HG02938 (cell line): ENCODE data around the gene AKTIP.

Source experiments
- ATAC-seq: cut with Tn5 transposase; IDR thresholded peaks from one replicate; pipeline ENCODE4 v1.9.1; 2021; ENCODE audit warnings: mild to moderate bottlenecking, moderate library complexity; ENCODE audit not compliant: unreplicated experiment

Gene AKTIP

DNA sequence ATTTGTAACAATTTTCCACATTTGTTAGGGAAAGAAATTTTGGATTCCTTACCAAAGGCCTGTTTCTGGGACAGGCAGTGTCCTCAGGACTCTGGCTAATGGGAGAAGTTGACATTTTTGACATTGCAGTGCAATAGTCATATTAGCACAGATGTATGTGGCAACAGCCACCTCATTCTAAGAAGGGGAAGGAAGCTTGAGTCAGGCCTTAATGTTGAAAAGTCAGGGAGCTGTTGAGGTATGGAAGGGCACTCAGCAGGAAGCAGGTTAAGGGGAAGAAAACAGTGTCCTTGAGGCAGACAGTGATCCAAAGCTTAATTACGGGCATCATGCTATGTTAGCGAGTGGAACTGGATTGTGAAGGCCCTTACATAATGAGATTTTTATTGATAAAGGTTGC lies 20.9 kb downstream of the AKTIP start:
- no peak for ATAC-seq

DNA sequence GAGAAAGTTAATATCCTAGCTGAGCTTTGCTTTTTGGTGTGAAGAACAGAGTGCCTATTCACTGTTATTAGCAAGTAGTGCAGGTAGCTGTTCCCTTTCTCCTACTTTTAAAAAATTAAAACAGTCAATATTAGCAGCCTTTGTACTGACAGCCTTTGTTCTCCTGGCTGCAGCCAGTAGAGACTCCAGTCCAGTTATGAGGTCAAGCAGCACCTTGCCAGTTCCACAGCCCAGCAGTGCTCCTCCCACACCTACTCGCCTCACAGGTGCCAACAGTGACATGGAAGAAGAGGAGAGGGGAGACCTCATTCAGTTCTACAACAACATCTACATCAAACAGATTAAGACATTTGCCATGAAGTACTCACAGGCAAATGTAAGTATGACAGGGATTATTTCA lies 22.6 kb downstream of the AKTIP start:
- no peak for ATAC-seq

DNA sequence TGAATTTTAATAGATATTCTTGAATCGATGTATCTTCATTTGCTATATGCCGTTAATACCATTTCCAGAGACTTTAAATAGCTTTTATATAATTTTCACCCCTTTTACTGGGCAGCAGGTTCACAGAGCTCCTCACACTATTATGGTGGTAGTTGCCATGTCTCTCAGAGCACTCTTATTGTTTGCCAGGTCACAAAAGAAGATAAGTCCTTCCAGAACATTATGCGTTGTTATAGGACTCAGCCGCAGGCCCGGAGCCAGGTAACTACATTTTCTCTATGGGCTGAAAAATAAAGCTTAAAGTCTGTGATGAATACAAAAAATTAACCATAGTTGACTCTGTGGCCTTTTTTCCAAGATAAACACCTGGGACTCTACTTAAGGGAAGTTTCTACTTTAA lies 24.0 kb downstream of the AKTIP start:
- ATAC-seq = no peak

DNA sequence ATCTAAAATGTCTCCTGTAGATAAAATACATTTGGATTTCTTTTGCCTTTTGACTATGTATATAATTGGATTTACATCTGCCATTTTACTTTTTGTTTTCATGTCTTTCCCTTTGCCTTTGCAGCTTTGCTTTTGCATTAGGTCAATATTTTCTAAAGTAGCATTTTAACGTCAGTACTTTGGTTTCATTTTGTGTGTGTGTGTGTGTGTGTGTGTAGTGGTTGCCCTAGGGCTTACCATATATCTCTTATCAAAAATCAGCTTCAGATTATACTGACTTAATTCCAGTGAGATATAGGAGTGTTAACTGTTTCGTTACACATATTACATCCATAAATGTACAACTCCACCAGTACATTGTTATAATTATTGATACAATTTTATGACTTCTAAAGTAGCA lies 26.1 kb downstream of the AKTIP start:
- ATAC-seq = no peak

DNA sequence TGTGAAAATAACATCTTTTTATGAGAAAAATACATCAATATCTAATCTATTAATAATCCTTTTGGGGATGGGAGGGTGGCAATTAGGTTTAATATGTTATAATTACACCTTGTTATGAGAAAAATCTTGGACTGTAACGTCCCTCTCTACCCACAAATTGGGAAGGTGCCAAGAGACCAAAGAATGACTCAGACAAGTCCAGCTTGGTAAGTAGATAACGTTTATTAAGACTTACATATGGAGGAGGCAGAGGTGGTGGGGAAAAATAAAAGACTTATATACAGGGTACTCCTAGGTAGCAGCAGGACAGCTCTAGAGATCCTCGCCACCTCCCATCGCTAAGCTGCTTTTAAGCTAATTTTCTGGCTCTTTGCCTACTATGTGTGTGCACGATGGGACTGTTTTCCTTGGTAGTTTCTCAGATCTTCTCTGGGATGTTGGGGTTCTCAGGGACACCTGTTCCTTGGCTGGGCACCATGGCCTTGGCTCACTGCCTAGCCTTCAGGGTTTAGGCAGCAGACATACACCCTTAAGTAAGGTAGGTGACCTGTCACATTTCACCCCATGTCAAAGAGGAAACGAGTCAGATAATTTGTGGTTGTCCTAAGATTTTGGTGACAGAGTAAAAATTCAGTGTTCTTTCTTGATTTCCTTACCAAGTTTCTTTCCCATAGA lies 37.3 kb downstream of the AKTIP start:
- ATAC-seq = no peak

DNA sequence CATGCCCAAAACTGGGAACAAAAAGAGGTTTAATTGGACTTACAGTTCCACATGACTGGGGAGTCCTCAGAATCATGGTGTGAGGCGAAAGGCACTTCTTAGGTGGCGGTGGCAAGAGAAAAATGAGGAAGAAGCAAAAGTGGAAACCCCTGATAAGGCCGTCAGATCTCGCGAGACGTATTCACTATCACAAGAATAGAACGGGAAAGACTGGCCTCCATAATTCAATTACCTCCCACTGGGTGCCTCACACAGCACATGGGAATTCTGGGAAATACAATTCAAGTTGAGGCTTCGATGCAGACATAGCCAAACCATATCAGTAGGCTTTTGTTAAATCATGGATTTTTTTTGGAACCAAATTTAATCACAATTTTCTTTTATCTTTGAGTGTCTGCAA lies 44.4 kb downstream of the AKTIP start:
- ATAC-seq = no peak

DNA sequence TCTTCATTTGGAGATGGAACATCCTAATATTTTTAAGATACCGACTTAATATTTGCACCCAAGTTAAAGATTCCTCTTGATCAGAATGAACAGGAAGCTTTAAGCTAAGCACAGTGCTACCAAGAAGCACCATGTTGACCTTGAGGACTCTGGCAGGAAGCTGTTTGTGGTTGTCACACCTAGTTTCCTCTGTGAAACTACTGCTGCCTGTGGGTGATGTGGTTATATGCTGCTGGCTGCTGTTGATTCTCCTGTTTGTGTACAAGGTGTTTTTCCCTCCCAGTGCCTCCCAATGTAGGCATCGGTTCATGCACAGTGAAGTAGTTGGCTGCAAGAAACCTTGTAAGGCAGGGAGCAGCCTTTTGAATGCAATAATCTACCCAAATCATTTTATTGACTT lies 45.3 kb downstream of the AKTIP start:
- ATAC-seq = peak; percentile 100

DNA sequence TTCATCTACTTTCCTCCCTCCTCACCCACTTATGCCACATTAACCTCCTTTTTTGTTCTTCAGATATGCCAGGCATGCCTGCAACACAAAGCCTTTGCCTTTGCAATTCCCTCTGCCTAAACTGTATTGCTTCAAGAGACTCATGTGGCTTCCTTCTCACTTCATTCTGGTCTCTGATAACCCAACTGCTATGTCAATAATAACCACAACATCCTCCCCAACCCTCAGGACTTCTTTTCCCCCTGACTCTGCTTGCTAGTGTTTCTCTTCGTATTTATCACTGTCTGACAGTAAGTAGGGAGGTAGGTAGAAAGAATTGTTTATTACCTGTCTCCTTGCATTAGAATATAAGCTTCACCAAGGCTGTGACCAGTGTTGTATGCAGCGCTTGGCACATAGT lies 46.4 kb downstream of the AKTIP start:
- ATAC-seq = no peak

DNA sequence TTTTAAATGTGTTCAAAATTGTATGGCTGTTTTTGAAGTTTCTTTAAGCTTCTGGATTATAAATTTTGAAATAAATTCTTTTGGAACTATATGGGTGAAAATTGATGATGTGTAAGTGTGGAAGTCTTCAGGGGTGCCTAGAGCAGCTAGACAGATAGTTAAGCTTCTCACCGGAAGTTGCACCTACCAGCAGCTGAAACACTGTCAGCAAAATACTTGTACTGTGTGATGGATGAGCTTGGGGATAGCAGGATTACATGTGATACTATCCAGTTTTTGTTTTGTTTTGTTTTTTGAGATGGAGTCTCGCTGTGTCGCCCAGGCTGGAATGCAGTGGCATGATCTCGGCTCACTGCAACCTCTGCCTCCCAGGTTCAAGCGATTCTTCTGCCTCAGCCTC lies 49.1 kb downstream of the AKTIP start:
- no peak for ATAC-seq

DNA sequence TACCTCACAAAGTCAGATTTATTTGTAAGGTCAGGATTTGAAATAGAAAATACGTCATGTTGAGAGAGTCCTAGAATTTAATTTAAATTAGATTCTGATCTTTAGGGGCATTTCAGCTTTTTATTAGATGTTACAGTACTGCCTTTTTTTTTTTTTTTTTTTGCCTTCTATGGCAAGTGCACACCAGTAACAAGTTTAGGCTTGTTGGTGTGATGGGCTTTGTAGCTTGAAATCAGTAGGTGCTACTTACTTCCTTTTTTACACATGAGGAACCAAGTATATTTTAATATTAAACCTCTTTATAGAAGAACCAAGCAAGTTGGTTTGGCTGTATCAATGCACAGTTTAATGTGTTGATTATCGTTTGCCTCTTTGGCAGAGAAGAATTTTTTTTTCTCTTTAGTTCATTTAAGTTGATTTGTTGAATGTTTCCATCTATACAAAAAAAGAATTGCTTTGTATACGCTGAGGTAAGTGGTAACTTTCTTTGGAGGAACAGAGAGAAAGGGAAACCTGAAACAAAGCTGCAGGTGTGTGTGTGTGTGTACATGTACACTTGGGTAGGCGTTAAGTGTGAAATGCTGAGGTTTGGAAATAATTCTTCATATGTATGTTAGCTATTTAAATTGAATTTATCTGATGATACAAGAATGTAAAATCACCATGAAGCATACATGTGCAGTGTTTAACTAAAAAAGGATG lies 53.0 kb downstream of the AKTIP start:
- ATAC-seq = no peak

DNA sequence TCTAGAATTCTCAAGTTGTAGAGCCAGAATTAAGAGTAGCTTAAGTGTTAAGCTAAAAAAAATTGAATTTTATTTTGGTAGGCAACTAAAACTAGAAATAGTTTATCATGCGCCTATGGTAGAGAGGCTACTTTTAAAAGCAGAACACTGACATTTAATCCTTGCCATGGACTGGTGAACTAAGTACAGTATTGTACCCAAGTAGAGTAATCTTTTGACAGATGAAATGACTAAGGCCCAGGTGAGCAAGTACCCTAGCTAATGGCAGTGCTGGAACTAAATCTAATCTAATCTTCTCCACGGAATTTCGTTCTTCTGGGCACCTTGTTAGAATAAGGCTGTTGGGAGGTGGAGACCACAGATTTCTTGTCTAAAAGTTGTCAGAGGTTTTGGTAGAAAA lies 56.9 kb downstream of the AKTIP start:
- no peak for ATAC-seq

DNA sequence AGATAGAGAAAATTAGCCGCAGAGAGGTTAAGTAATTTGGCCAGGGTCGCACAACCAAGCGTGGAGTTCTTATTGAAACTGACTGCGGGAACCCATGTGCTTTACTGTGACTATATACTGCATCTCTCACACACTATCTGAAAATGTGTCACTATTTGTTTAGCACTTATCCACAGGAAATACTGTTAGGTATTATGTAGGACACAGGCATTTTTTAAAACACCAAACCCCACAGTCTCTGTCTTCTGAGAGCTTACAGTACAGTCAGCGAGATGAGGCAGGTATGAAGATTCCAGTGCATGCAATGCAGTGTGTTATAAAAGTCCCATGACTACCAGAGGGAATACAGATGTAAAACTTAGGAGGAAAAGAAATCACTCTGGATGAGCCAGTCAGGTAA lies 57.5 kb downstream of the AKTIP start:
- ATAC-seq = no peak
